ENCODE results near the gene KDR.

KDR gene

GRCh38 chr4:55031158-55031557, 94.2 kb downstream of the KDR start:
- no peak for DNase-seq (ENCODE audit: low read depth in 2 of 3, low spot score in 1 of 3)

GRCh38 chr4:55030589-55030988, 94.8 kb downstream of the KDR start:
- DNase-seq (ENCODE audit: low read depth in 2 of 3, low spot score in 1 of 3) = no peak

GRCh38 chr4:55029821-55030503, 95.4 kb downstream of the KDR start:
- no peak for DNase-seq (ENCODE audit: low read depth in 2 of 3, low spot score in 1 of 3)

GRCh38 chr4:55029321-55029720, 96.1 kb downstream of the KDR start:
- DNase-seq (ENCODE audit: low read depth in 2 of 3, low spot score in 1 of 3) = no peak
